ENCODE results near the gene WDR90.

DNA sequence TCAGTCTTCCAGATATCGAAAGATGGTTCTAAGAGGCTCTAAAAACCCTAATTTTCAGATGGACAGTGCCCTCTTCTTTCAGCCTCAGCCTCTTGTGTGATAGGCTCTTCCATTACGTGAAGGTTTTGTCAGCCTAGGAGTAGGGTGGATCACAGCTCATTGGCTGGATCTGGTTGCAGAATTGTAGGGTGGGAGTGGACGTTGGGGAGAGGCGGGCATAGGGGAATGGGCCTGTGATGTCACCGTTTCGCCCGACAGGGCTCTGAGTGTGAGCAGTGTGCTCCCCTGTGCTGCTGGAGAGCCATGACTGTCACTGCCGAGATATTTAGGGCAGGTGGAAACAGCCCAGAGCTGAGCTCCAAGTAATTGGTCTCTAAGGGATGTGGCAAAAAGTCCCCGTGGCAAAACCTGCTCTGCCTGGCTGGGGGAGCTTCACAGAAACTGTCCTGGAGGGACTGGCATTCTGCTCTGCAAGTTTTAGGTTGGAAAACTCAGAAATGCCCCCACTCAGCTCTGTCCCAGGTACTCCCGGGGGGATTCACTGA is 24.6 kb upstream of the WDR90 start:
- TF ChIP-seq, protein P1, sequence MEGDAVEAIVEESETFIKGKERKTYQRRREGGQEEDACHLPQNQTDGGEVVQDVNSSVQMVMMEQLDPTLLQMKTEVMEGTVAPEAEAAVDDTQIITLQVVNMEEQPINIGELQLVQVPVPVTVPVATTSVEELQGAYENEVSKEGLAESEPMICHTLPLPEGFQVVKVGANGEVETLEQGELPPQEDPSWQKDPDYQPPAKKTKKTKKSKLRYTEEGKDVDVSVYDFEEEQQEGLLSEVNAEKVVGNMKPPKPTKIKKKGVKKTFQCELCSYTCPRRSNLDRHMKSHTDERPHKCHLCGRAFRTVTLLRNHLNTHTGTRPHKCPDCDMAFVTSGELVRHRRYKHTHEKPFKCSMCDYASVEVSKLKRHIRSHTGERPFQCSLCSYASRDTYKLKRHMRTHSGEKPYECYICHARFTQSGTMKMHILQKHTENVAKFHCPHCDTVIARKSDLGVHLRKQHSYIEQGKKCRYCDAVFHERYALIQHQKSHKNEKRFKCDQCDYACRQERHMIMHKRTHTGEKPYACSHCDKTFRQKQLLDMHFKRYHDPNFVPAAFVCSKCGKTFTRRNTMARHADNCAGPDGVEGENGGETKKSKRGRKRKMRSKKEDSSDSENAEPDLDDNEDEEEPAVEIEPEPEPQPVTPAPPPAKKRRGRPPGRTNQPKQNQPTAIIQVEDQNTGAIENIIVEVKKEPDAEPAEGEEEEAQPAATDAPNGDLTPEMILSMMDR (IDR thresholded peaks at IDR 0.05; ENCODE audit: insufficient read depth, low read depth, low read length) = no peak
- no peak for TF ChIP-seq EZH2 (IDR thresholded peaks at IDR 0.05; ENCODE audit: insufficient read depth, low read length)
